Testis (tissue), 3 donors: Measurements from ENCODE around the gene GLI3. TPM values are rescaled to one million over a fixed set of nuclear protein-coding genes. Genes with fewer than 3 reads are reported as not detected.
A peak's percentile ranks its signal among the peaks of the same experiment; 100 is the strongest.

Experiments
- DNase-seq: peaks from one replicate; pipeline ENCODE4 v3.0.0-alpha.2; 2019
- H3K27ac ChIP-seq, 2 donors: fragments of 200-600 bp; sonication (generic); one replicate each; pipeline ENCODE4 v1.5.1; 2019
- H3K27me3 ChIP-seq: fragments of 200-600 bp; sonication (generic); one replicate; pipeline ENCODE4 v1.5.1; 2019
- H3K36me3 ChIP-seq: fragments of 200-600 bp; sonication (generic); one replicate; pipeline ENCODE4 v1.5.1; 2017; ENCODE audit warnings: low read depth; ENCODE audit errors: missing control alignments
- H3K4me1 ChIP-seq: fragments of 200-600 bp; sonication (generic); one replicate; pipeline ENCODE4 v1.5.1; 2019
- H3K4me3 ChIP-seq, 2 donors: fragments of 200-600 bp; sonication (generic); one replicate each; pipeline ENCODE4 v1.5.1; 2017 to 2019
- H3K9me3 ChIP-seq: fragments of 200-600 bp; sonication (generic); one replicate; pipeline ENCODE4 v1.5.1; 2017
- POLR2A ChIP-seq: fragments of 450-650 bp; IDR thresholded peaks from one replicate; pipeline ENCODE4 v1.6.1; 2017; ENCODE audit warnings: antibody characterized with exemption, mild to moderate bottlenecking, moderate library complexity
- WGBS, 2 donors: methylation state at CpG; one replicate each; pipeline ENCODE4 v1.1.5; 2018; 5-methylcytosine and 5-hydroxymethylcytosine counted together
- intact Hi-C: fragments of 100-400 bp; cut with DNase I; formaldehyde crosslinking; loops from one replicate; pipeline ENCODE4 v1.15.1; 2023; ENCODE audit warnings: low total_unique reads
- polyA plus RNA-seq: library from polyadenylated mRNA; stranded (reverse); fragments of 350-450 nt; fragmentation: Illumina TruSeq; extraction: RNeasy Lipid Tissue Mini Kit (QIAGEN cat#74804); gene quantifications from one replicate; pipeline ENCODE4 v1.2.3, GENCODE V29; 2014; ENCODE audit warnings: low read depth, low replicate concordance; ENCODE audit not compliant: insufficient read depth
- total RNA-seq, 2 donors: library from RNA; depleted of rRNA; stranded (reverse); fragments of >200 nt; gene quantifications; one replicate each; pipeline ENCODE4 v1.2.3, GENCODE V29; 2016
- TF ChIP-seq, protein P1 (sequence below), 3 experiments: fragments of 450-650 bp in 2 of 3; fragments of 200-600 bp in 1 of 3; sonication (generic) in 1 of 3; IDR thresholded peaks; one replicate each; pipeline ENCODE4 v1.5.1; 2016 to 2019; ENCODE audit warnings: antibody characterized with exemption in 3 of 3, mild to moderate bottlenecking in 2 of 3, moderate library complexity in 1 of 3

The GLI3 gene
- total and polyA plus RNA-seq, 3 donors from 2014 or later = 3.8 to 7.3 (median 5.0) TPM

DNA sequence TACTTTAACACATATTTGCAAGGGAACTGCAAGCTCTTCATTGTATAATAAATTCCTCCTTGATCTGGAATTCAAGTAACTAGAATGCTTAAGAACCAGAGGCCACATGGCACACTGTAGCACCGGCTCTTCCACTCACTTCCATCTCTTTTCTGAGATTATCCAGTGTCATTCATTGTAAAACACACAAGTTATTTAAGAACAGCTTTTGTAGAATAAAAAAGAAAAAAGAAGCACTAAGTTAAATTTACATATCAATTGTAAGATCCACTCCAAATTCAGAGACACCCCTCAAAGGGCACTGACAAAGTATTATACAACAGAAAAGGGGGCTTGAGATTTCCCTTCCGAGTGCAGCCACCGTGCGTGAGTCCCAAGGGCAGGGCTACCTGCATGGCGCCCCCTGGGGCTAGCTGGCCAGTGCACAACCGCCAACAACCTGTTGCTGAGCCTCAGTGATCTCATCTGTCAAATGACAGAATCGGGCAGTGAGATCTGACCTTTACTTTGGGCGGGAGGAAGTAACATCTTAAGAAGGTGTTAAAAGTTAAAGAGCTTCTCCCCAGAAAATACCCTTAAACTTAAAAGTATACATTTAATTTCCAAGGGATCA, 12.5 kb downstream of the GLI3 start:
- intact Hi-C loops = no loop called here
- Histone ChIP-seq H3K4me3 (no peak overlapping the region), H3K9me3 (no peaks in the 10 kb centered on the region), H3K27me3 (no peaks in the 10 kb centered on the region), H3K36me3 (no peaks in the 10 kb centered on the region), H3K27ac (no peak overlapping the region), H3K4me1 (no peaks in the 10 kb centered on the region)
- 81 to 93% methylated on average over 8 of the region's 8 CpGs for WGBS, 2 donors
- no peak for DNase-seq
- TF ChIP-seq POLR2A = no peak
- TF ChIP-seq, protein P1, sequence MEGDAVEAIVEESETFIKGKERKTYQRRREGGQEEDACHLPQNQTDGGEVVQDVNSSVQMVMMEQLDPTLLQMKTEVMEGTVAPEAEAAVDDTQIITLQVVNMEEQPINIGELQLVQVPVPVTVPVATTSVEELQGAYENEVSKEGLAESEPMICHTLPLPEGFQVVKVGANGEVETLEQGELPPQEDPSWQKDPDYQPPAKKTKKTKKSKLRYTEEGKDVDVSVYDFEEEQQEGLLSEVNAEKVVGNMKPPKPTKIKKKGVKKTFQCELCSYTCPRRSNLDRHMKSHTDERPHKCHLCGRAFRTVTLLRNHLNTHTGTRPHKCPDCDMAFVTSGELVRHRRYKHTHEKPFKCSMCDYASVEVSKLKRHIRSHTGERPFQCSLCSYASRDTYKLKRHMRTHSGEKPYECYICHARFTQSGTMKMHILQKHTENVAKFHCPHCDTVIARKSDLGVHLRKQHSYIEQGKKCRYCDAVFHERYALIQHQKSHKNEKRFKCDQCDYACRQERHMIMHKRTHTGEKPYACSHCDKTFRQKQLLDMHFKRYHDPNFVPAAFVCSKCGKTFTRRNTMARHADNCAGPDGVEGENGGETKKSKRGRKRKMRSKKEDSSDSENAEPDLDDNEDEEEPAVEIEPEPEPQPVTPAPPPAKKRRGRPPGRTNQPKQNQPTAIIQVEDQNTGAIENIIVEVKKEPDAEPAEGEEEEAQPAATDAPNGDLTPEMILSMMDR (IDR thresholded peaks at IDR 0.05) = no peak

DNA sequence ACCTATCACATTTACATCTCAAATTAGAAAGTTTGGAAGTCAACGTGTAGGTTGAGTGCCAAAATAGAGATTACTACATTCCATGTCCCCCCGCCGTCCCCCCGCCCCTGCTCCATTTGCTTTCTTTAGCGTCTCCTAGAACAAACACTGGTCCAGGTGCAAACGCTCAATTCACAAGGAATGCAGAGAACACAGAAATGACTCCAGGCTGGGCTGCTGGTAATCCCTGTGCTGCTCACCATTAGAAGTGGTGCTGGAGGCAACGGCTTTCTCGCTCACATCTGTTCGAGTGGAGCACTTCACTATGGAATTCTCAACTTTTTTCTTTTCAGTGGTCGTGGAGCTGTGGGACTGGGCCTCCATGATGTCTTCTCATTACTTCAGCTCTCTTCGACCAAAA, 14.1 kb downstream of the GLI3 start:
- no peak overlapping the region for H3K27ac ChIP-seq
- no peak overlapping the region for H3K4me3 ChIP-seq
- no peaks in the 10 kb centered on the region for H3K36me3 ChIP-seq
- intact Hi-C loops = no loop called here
- H3K9me3 ChIP-seq = no peaks in the 10 kb centered on the region
- TF ChIP-seq POLR2A = no peak
- TF ChIP-seq, protein P1 (IDR thresholded peaks at IDR 0.05) = no peak
- 88 to 90% methylated on average over 11 of the region's 11 CpGs for WGBS, 2 donors
- no peaks in the 10 kb centered on the region for H3K4me1 ChIP-seq
- DNase-seq = no peak
- no peaks in the 10 kb centered on the region for H3K27me3 ChIP-seq

DNA sequence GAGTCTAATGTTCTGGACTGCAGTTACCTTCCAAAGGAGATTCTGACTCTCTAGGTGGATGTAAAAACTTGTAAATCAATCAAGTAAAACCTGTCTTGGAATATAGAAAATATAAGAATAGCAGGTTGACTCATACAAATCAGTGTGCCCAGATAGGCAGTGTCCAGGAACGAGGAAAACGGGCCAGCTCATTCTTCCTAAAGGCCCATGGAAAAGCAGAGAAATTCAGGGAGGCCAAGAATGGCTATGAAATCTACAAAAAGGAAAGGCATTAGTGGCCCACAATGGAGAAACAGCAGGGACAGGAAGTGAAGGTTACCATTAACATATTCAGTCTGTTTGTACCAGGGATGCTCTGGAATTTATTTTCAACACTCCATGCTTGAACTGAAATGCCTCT, 14.9 kb downstream of the GLI3 start:
- intact Hi-C loops = no loop called here
- Histone ChIP-seq H3K27me3 (no peaks in the 10 kb centered on the region), H3K4me3 (no peak overlapping the region), H3K4me1 (no peaks in the 10 kb centered on the region), H3K27ac (no peak overlapping the region), H3K9me3 (no peaks in the 10 kb centered on the region), H3K36me3 (no peaks in the 10 kb centered on the region)
- WGBS, 2 donors = 95 to 97% methylated on average over 2 of the region's 2 CpGs
- TF ChIP-seq POLR2A = no peak
- TF ChIP-seq, protein P1 (IDR thresholded peaks at IDR 0.05) = no peak
- no peak for DNase-seq

DNA sequence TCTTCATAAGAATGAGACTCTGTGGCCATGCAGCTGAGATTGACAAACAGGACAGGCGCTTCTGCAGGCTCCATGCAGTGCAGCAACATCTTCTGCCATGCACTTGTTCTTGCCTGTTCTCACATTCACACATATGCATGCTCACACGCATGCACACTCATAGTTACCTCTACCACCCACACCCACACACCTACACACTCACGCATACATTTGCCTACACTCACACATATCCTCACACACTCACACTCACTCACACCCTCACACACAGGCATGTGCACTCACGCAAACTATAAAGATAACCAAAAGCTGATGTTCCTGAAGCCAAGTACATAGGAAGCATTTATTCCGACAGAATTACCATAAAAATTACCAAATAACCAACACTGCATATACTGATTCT, 15.7 kb downstream of the GLI3 start:
- H3K9me3 ChIP-seq = no peaks in the 10 kb centered on the region
- 94% methylated on average over 5 of the region's 5 CpGs for WGBS, 2 donors

DNA sequence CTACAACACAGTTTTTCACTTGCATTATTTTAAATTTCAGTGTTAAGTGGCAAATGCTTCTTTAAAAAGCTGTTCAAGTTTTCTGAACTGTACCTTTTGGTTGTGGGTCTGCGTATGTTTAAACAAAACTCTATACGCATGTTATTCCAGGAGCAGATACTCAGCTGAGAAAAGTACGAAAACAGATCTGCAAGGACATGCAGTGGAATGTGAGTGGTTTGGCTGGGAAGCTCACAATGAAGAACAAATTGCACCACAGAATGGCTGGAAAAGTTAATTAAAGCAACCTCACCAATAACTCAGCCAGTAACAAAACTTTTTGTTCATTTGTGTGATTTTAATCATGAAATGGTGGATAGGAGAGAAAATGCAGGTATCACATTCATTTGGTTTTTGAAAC, 17.6 kb downstream of the GLI3 start:
- Histone ChIP-seq H3K36me3 (no peaks in the 10 kb centered on the region), H3K27ac (no peak overlapping the region), H3K9me3 (no peaks in the 10 kb centered on the region), H3K4me1 (no peaks in the 10 kb centered on the region), H3K4me3 (no peak overlapping the region), H3K27me3 (no peaks in the 10 kb centered on the region)
- intact Hi-C loops = no loop called here
- DNase-seq = peak; percentile 28
- 62 to 70% methylated on average over 3 of the region's 3 CpGs for WGBS, 2 donors
- TF ChIP-seq, protein P1 (IDR thresholded peaks at IDR 0.05) = no peak
- no peak for TF ChIP-seq POLR2A

More for the DNA sequence above, 15.7 kb downstream of the GLI3 start:
- no peaks in the 10 kb centered on the region for H3K4me1 ChIP-seq
- H3K27ac ChIP-seq = no peak overlapping the region
- H3K4me3 ChIP-seq = no peak overlapping the region
- H3K36me3 ChIP-seq = no peaks in the 10 kb centered on the region
- no peak for TF ChIP-seq POLR2A
- TF ChIP-seq, protein P1 (IDR thresholded peaks at IDR 0.05) = no peak
- no peak for DNase-seq
- intact Hi-C loops = no loop called here
- H3K27me3 ChIP-seq = no peaks in the 10 kb centered on the region
